ENCODE measurements around the gene FBXO46. TPM values are rescaled to one million over a fixed set of nuclear protein-coding genes. Genes with fewer than 3 reads are reported as not detected.

Gene FBXO46, protein sequence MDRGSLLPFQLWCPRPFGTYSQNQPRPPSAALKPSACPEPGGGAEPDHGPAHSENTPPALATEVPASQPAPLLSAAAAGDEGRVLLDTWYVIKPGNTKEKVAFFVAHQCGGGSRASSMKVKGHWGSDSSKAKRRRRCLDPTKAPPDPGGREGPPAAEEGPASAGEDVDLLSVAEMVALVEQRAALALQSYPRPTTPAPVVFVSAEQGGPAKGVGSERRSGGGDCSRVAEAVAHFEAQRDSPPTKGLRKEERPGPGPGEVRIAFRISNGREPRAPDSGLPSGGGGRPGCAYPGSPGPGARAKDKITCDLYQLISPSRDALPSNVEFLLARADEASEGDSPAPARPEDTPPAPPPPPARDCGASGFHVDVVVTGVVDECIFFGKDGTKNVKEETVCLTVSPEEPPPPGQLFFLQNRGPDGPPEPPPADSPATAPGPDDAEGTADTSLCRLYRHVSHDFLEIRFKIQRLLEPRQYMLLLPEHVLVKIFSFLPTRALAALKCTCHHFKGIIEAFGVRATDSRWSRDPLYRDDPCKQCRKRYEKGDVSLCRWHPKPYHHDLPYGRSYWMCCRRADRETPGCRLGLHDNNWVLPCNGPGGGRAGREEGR
- 10 to 100 TPM; 16.6 to 18.4 TPM for total RNA-seq
- 10 to 100 TPM; 12.6 to 19.2 (median 16.8) TPM for polyA plus RNA-seq (ENCODE audit: insufficient read length in 6 of 6)
- long read RNA-seq, donor 1, partial matches to known transcripts: 0 of 4 reads
- long read RNA-seq, donor 1, other reads (novel, unspliced or antisense): 0 of 4 reads
- long read RNA-seq, donor 2, transcript FBXO46-201 (2 exons, 3,001 nt): major isoform, 6 of 7 reads
- long read RNA-seq, donor 2, partial matches to known transcripts: 0 of 7 reads
- long read RNA-seq, donor 2, other reads (novel, unspliced or antisense): 0 of 7 reads
- long read RNA-seq, donor 3, partial matches to known transcripts: 0 of 1 reads
- long read RNA-seq, donor 3, other reads (novel, unspliced or antisense): 0 of 1 reads
- long read RNA-seq, donor 4, partial matches to known transcripts: 0 of 3 reads
- long read RNA-seq, donor 4, other reads (novel, unspliced or antisense): 3 of 3 reads
- long read RNA-seq, donor 5, partial matches to known transcripts: 0 of 1 reads
- long read RNA-seq, donor 5, other reads (novel, unspliced or antisense): 0 of 1 reads
- long read RNA-seq, donor 6, partial matches to known transcripts: 0 of 1 reads
- long read RNA-seq, donor 6, other reads (novel, unspliced or antisense): 0 of 1 reads
- long read RNA-seq, donor 7, partial matches to known transcripts: 0 of 3 reads
- long read RNA-seq, donor 7, other reads (novel, unspliced or antisense): 0 of 3 reads
- long read RNA-seq, donor 8, transcript FBXO46-201 (2 exons, 3,001 nt): major isoform, 6 of 6 reads
- long read RNA-seq, donor 8, partial matches to known transcripts: 0 of 6 reads
- long read RNA-seq, donor 8, other reads (novel, unspliced or antisense): 0 of 6 reads
- long read RNA-seq, donor 9: 0 reads
- long read RNA-seq, donor 10, partial matches to known transcripts: 0 of 2 reads
- long read RNA-seq, donor 10, other reads (novel, unspliced or antisense): 2 of 2 reads
- long read RNA-seq, donor 11: 0 reads
- long read RNA-seq, donor 12, partial matches to known transcripts: 0 of 2 reads
- long read RNA-seq, donor 12, other reads (novel, unspliced or antisense): 0 of 2 reads

DNA sequence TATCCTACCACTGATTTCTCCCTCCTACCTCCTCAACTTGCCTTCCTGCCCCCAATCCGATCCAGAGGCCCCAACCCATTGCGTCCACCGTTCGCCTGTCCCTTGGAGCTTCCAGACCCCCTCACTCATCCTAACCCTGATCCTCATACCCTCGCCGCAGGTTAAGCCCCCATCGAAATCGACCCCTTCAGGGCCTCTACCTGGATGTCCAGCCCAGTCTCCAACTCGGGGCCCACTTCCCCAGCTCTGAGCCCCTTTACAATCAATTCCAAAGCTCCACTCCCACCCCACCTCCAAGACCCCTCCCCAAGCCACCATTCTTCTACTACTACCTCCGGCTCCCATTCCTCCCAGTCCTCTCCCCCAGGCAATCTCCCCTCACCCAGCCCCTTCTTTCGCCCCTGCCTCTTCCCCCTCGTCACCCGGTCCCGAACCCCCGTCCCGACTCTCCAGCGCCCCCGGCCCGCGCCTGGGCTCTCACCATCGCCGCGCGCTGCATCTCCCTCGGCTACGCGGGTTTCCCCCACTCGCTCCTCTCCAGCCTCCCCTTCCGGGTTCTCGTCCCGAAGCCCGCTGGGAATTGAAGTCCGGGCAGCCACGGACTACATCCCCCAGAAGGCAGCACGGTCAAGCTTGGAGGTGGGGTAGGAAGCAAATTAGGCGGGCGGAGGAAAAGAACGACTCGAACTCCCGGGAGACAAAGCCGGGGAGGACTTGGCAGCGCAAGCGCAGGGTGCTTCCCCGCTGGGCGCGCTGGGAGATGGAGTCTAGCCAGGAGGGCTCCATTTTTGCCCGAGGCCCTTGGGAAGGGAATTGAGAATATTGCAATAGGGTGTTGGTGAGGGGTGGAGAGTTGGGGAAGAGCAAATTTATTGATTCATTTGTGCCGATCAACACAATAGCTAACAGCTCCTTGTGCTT is at the start of gene FBXO46:
Gene FBXO46 (minus strand): TSS at position 529 of the 921 bp plus-strand sequence. CDS start 17,401 bp downstream, outside the sequence.
- Histone ChIP-seq H3K4me3 (peak within 1 kb of the TSS; percentile 75 to 78), H3K27me3 (no peaks in the 10 kb centered on the region), H3K4me1 (peaks cover 0 to 34% of the 10 kb centered on the region in 2 donors), H3K27ac (peak within 1 kb of the TSS in 1 of 2 donors; percentile 45), H3K36me3 (no peaks in the 10 kb centered on the region), H3K9me3 (no peaks in the 10 kb centered on the region)
- DNase-seq: peak; percentile 94 to 98 (median 98)
- TF ChIP-seq, protein P1, sequence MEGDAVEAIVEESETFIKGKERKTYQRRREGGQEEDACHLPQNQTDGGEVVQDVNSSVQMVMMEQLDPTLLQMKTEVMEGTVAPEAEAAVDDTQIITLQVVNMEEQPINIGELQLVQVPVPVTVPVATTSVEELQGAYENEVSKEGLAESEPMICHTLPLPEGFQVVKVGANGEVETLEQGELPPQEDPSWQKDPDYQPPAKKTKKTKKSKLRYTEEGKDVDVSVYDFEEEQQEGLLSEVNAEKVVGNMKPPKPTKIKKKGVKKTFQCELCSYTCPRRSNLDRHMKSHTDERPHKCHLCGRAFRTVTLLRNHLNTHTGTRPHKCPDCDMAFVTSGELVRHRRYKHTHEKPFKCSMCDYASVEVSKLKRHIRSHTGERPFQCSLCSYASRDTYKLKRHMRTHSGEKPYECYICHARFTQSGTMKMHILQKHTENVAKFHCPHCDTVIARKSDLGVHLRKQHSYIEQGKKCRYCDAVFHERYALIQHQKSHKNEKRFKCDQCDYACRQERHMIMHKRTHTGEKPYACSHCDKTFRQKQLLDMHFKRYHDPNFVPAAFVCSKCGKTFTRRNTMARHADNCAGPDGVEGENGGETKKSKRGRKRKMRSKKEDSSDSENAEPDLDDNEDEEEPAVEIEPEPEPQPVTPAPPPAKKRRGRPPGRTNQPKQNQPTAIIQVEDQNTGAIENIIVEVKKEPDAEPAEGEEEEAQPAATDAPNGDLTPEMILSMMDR (IDR thresholded peaks at IDR 0.05): no peak
- peak; percentile 99 for ATAC-seq
- intact Hi-C loops (cut with DNase I): no loop called here

DNA sequence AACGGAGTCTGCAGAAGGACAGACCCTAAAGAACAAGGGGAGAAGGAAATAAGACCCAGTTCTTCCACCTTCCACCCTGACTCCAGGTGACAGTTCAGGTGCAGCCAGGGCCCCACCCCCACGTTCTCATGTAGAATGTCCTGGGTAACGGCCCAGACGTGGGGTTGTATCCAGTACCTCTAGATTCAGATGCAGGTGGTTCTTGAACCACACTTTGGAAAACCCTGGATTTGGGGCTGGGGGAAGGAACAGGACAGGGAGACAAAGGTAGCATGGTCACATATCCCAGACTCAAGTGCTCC is 49.4 kb upstream of the FBXO46 start:
- peaks cover 0 to 20% of the 10 kb centered on the region in 2 donors for H3K36me3 ChIP-seq
- no peak overlapping the region for H3K27ac ChIP-seq
- intact Hi-C loops (cut with DNase I): no loop called here
- no peak overlapping the region for H3K4me3 ChIP-seq
- H3K9me3 ChIP-seq: no peaks in the 10 kb centered on the region
- peaks cover 11 to 42% of the 10 kb centered on the region in 2 donors for H3K4me1 ChIP-seq
- ATAC-seq (no peak), DNase-seq (no peak)
- H3K27me3 ChIP-seq: peaks cover 0 to 92% of the 10 kb centered on the region in 2 donors
- TF ChIP-seq, protein P1 (IDR thresholded peaks at IDR 0.05): no peak

DNA sequence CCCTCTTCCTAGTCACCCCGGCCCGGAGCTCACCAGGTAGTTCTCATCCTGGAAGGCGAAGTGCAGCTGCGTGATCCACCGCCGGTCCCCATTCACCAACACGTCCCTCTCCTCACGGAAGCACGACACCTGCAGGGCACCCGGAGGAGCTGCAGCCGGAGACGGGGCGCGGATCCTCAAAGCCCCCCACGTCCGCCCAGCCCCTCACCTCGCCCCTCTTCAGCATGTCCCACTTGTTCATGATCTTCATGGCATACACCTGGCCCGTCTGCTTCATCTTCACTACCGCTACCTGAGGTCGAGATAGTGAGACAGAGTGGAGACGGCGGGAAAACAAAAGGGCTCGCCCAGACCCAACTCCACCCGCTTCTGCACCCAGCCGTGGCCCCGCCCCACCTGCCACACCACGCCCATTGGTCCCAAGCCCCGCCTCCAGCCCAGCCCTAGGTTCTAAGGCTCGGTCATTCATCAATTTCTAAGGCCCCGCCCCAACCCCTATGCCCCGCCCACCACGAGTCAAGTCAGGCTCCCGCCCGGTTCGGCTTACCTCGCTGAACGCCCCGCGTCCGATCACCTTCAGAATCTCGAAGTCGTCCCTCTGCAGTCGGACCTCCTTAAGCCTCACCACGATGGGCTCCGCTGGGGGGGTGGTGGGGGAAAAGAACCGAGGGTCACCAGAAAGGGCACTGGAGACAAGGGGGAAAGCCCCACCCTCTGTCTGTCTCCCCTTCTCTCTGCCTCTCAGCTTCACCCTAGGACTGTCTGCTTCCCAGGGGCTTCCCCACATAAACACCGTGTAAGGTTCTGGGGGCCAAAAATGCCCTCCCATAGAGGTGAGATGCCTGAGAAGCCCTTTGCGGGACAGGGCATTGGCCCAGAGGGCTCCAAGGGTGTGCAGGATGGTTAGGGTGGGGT is 48.8 kb upstream of the FBXO46 start:
- peak overlapping the region in 1 of 2 donors; percentile 7 for H3K4me3 ChIP-seq
- DNase-seq (peak in 3 of 4 donors; percentile 73 to 92 (median 81)), ATAC-seq (peak; percentile 89)

More for the DNA sequence above, 48.8 kb upstream of the FBXO46 start:
- intact Hi-C loops (cut with DNase I): no loop called here
- Histone ChIP-seq H3K9me3 (no peaks in the 10 kb centered on the region), H3K27me3 (peaks cover 0 to 92% of the 10 kb centered on the region in 2 donors), H3K36me3 (peaks cover 0 to 25% of the 10 kb centered on the region in 2 donors), H3K27ac (no peak overlapping the region), H3K4me1 (peaks cover 11 to 42% of the 10 kb centered on the region in 2 donors)
- TF ChIP-seq, protein P1 (IDR thresholded peaks at IDR 0.05): peak; percentile 54 to 63

Measured in left lung (tissue), 14 donors.